ENCODE measurements around the gene H2AZ2. TPM values are rescaled to one million over a fixed set of nuclear protein-coding genes. Genes with fewer than 3 reads are reported as not detected.
A peak's percentile ranks its signal among the peaks of the same experiment; 100 is the strongest.
"Not testable (repeated sequence)": the region's sequence is repeated elsewhere in the genome, so short reads cannot be mapped to it uniquely, and the experiment has no call there.

Gene H2AZ2
- total and polyA plus RNA-seq, 2 donors = 127 to 173 TPM

DNA sequence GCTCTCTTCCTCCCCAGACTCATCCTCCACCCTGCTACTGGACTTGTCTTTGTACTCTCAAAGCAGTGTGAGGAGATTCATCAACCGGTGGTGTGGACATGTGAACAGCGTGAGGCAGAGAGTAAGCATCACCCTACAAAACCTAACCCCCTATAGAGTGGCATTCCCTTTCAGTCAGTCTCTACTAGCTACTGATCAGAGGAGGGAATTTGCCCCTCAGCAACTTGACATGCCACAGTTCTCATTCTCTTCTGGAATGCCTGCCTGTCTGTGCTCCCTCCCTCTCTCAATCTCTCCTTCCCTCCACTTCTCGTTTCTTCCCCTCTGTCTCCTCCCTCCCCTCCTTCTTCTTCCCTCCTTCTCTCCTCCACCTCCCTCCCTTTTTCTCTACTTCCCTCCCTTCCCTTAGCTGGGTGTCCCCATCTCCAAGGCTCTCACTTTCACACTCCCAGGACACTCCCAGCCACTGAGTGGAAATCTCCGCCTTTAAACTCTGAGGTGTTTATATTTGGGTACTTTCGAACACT lies 24.6 kb downstream of the H2AZ2 start:
- WGBS = 78% methylated on average over 5 of the region's 5 CpGs
- no peak overlapping the region for H3K4me3 ChIP-seq (ENCODE audit: low read depth, low read length)
- no peaks in the 10 kb centered on the region for H3K4me1 ChIP-seq (ENCODE audit: insufficient read depth)
- H3K36me3 ChIP-seq (ENCODE audit: insufficient read depth) = peaks cover 1% of the 10 kb centered on the region
- no peak for DNase-seq (ENCODE audit: extremely low spot score)
- no peak overlapping the region for H3K27ac ChIP-seq (ENCODE audit: low read depth)

DNA sequence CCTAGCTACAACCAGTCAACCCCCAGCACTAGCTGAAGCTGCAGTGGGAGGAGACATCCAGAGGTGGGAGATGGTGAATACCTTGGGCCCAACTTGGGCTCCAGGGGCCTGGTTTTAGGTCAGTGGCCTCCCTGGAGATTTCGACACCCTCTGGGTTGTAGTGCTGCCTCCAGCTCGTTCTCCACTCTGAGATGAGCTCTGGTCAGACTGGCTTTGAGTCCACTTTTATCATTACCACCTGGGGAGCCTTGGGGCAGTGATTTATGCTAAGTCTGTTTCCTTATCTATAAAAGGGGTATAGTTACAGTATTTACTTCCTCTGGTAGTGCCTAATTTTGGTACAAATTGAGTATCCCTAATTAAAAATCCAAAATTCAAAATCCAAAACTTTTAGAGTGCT lies 28.6 kb downstream of the H2AZ2 start:
- WGBS = 69% methylated on average over 2 of the region's 2 CpGs
- H3K4me3 ChIP-seq (ENCODE audit: low read depth, low read length) = no peak overlapping the region
- DNase-seq (ENCODE audit: extremely low spot score) = no peak
- no peaks in the 10 kb centered on the region for H3K4me1 ChIP-seq (ENCODE audit: insufficient read depth)
- H3K36me3 ChIP-seq (ENCODE audit: insufficient read depth) = no peaks in the 10 kb centered on the region
- H3K27ac ChIP-seq (ENCODE audit: low read depth) = no peak overlapping the region

GRCh38 chr7:44814919-44815318 lies 33.0 kb downstream of the H2AZ2 start:
- 91% methylated on average over 2 of the region's 2 CpGs for WGBS
- Histone ChIP-seq H3K4me1 (ENCODE audit: insufficient read depth) (no peaks in the 10 kb centered on the region), H3K4me3 (ENCODE audit: low read depth, low read length) (no peak overlapping the region), H3K36me3 (ENCODE audit: insufficient read depth) (no peaks in the 10 kb centered on the region), H3K27ac (ENCODE audit: low read depth) (no peak overlapping the region)
- DNase-seq (ENCODE audit: extremely low spot score) = no peak

GRCh38 chr7:44811571-44811970 lies 36.3 kb downstream of the H2AZ2 start:
- no peak overlapping the region for H3K27ac ChIP-seq (ENCODE audit: low read depth)
- no peak for DNase-seq (ENCODE audit: extremely low spot score)
- no peaks in the 10 kb centered on the region for H3K4me1 ChIP-seq (ENCODE audit: insufficient read depth)
- 94% methylated on average over 6 of the region's 6 CpGs for WGBS
- no peak overlapping the region for H3K4me3 ChIP-seq (ENCODE audit: low read depth, low read length)
- H3K36me3 ChIP-seq (ENCODE audit: insufficient read depth) = no peaks in the 10 kb centered on the region

DNA sequence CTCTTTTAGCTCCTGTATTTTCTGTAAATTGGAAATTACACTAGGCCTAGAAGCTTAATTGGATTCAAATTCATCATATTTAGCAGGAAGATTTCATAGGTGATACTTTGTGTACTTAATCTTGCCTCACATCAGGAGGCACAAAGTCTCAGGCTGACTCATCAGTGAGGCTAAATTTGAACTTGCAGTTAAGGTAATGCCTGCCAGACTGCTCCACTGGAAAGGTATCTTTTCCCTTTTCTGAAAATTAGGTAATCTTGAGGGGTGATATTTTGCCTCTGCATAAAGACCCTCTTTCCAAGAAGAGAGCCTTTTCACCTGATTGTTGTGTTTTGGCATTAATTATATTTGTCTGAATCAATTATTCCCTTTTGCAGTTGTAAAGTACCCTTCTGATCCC lies 36.8 kb downstream of the H2AZ2 start:
- Histone ChIP-seq H3K27ac (ENCODE audit: low read depth) (no peak overlapping the region), H3K36me3 (ENCODE audit: insufficient read depth) (no peaks in the 10 kb centered on the region), H3K4me3 (ENCODE audit: low read depth, low read length) (no peak overlapping the region), H3K4me1 (ENCODE audit: insufficient read depth) (no peaks in the 10 kb centered on the region)
- DNase-seq (ENCODE audit: extremely low spot score) = no peak

DNA sequence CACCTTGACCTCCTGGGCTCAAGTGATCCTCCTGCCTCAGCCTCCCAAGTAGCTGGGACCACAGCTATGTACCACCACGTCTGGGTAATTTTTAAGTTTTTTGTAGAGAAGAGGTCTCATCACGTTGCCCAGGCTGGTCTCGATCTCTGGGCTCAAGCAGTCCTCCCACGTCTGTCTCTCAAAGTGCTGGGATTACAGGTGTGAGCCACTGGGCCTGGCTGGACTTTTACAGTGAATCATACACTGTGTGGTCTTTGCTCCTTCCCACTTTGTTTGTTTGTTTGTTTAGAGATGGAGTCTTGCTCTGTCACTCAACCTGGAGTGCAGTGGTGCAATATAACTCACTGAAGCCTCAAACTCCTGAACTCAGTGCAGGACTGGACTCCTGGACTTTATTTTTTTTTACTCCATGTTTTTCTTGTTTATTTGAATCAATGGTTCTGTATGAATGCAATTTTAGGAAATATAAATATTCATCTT lies 38.9 kb downstream of the H2AZ2 start:
- H3K4me3 ChIP-seq (ENCODE audit: low read depth, low read length) = no peak overlapping the region
- H3K36me3 ChIP-seq (ENCODE audit: insufficient read depth) = peaks cover 2% of the 10 kb centered on the region
- H3K4me1 ChIP-seq (ENCODE audit: insufficient read depth) = no peaks in the 10 kb centered on the region
- WGBS = 82% methylated on average over 4 of the region's 4 CpGs
- no peak for DNase-seq (ENCODE audit: extremely low spot score)
- no peak overlapping the region for H3K27ac ChIP-seq (ENCODE audit: low read depth)

GRCh38 chr7:44805950-44806349 lies 41.9 kb downstream of the H2AZ2 start:
- Histone ChIP-seq H3K27ac (ENCODE audit: low read depth) (no peak overlapping the region), H3K4me1 (ENCODE audit: insufficient read depth) (no peaks in the 10 kb centered on the region), H3K36me3 (ENCODE audit: insufficient read depth) (peaks cover 8% of the 10 kb centered on the region), H3K4me3 (ENCODE audit: low read depth, low read length) (no peak overlapping the region)
- DNase-seq (ENCODE audit: extremely low spot score) = no peak
- 95% methylated on average over 5 of the region's 5 CpGs for WGBS

DNA sequence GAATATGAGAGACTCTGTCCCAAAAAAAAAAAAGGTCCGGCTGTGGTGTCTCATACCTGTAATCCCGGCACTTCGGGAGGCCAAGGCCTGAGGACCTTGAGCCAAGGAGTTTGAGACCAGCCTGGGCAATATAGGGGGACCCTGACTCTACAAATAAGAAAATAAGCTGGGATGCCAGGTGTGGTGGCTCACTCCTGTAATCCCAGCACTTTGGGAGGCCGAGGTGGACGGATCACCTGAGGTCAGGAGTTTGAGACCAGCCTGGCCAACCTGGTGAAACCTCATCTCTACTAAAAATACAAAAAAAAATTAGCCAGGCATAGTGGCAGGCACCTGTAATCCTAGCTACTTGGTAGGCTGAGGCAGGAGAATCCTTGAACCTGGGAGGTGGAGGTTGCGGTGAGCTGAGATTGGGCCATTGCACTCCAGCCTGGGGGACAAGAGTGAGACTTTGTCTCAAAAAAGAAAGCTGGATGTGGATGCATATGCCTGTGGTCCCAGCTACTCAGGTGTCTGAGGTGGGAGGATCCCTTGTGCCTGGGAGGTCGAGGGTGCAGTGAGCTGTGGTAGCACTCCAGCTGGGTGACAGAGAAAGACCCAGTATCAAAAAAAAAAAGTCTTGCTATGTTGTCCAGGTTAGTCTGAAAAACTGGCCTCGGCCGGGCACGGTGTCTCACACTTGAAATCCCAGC lies 43.9 kb downstream of the H2AZ2 start:
- H3K4me3 ChIP-seq (ENCODE audit: low read depth, low read length); H3K27ac ChIP-seq (ENCODE audit: low read depth); H3K4me1 ChIP-seq (ENCODE audit: insufficient read depth); H3K36me3 ChIP-seq (ENCODE audit: insufficient read depth); DNase-seq (ENCODE audit: extremely low spot score): not testable (repeated sequence)
- 91% methylated on average over 10 of the region's 10 CpGs for WGBS

DNA sequence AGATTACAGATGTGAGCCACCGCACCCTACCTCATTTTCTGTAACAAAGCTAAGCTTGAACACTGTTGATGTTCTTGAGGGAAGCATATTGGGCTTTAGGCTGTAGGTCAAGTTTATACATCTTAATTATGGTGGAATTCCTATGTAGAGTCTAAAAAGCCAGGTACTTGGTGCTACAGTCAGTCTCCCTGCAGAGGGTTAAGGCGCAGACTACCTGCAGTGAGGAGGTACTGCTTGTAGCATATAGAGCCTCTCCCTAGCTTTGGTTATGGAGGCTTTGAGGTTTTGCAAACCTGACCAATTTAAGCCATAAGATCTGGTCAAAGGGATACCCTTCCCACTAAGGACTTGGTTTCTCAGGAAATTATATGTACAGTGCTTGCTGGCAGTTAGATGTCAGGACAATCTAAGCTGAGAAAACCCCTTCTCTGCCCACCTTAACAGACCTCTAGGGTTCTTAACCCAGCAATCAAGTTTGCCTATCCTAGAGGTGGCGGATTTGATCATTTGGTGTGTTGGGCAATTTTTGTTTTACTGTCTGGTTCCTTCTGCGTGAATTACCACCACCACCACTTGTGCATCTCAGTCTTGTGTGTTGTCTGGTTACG lies 45.4 kb downstream of the H2AZ2 start:
- Histone ChIP-seq H3K27ac (ENCODE audit: low read depth) (no peak overlapping the region), H3K4me3 (ENCODE audit: low read depth, low read length) (no peak overlapping the region), H3K4me1 (ENCODE audit: insufficient read depth) (no peaks in the 10 kb centered on the region), H3K36me3 (ENCODE audit: insufficient read depth) (peaks cover 8% of the 10 kb centered on the region)
- DNase-seq (ENCODE audit: extremely low spot score) = no peak
- WGBS = 94% methylated on average over 5 of the region's 5 CpGs

DNA sequence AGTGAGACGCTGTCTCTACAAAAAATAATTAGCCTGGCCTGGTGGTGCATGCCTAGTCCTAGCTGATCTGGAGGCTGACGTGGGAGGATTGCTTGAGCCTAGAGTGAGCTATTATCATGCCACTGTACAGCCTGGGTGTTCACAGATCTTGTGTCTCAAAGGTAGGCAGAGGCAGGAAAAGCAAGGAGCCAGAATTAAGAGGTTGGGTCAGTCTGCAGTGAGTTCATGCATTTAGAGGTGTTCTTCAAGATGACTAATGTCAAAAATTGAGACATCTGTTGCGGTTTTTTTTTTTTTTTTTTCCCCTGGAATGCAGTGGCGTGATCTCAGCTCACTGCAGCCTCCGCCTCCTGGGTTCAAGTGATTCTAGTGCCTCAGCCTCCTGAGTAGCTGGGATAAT lies 46.0 kb downstream of the H2AZ2 start:
- no peak overlapping the region for H3K4me3 ChIP-seq (ENCODE audit: low read depth, low read length)
- no peaks in the 10 kb centered on the region for H3K4me1 ChIP-seq (ENCODE audit: insufficient read depth)
- WGBS = 88% methylated on average over 5 of the region's 5 CpGs
- no peak for DNase-seq (ENCODE audit: extremely low spot score)
- H3K27ac ChIP-seq (ENCODE audit: low read depth) = no peak overlapping the region
- H3K36me3 ChIP-seq (ENCODE audit: insufficient read depth) = peaks cover 8% of the 10 kb centered on the region

GRCh38 chr7:44799939-44800338 lies 47.9 kb downstream of the H2AZ2 start:
- H3K36me3 ChIP-seq (ENCODE audit: insufficient read depth) = peaks cover 6% of the 10 kb centered on the region
- no peak overlapping the region for H3K27ac ChIP-seq (ENCODE audit: low read depth)
- no peaks in the 10 kb centered on the region for H3K4me1 ChIP-seq (ENCODE audit: insufficient read depth)
- H3K4me3 ChIP-seq (ENCODE audit: low read depth, low read length) = no peak overlapping the region
- no peak for DNase-seq (ENCODE audit: extremely low spot score)
- WGBS = 80% methylated on average over 4 of the region's 4 CpGs

GRCh38 chr7:44798649-44799305 lies 49.1 kb downstream of the H2AZ2 start:
- Histone ChIP-seq H3K4me1 (ENCODE audit: insufficient read depth) (no peaks in the 10 kb centered on the region), H3K27ac (ENCODE audit: low read depth) (no peak overlapping the region), H3K36me3 (ENCODE audit: insufficient read depth) (peaks cover 6% of the 10 kb centered on the region), H3K4me3 (ENCODE audit: low read depth, low read length) (no peak overlapping the region)
- DNase-seq (ENCODE audit: extremely low spot score) = no peak
- 7% methylated on average over 2 of the region's 2 CpGs for WGBS

DNA sequence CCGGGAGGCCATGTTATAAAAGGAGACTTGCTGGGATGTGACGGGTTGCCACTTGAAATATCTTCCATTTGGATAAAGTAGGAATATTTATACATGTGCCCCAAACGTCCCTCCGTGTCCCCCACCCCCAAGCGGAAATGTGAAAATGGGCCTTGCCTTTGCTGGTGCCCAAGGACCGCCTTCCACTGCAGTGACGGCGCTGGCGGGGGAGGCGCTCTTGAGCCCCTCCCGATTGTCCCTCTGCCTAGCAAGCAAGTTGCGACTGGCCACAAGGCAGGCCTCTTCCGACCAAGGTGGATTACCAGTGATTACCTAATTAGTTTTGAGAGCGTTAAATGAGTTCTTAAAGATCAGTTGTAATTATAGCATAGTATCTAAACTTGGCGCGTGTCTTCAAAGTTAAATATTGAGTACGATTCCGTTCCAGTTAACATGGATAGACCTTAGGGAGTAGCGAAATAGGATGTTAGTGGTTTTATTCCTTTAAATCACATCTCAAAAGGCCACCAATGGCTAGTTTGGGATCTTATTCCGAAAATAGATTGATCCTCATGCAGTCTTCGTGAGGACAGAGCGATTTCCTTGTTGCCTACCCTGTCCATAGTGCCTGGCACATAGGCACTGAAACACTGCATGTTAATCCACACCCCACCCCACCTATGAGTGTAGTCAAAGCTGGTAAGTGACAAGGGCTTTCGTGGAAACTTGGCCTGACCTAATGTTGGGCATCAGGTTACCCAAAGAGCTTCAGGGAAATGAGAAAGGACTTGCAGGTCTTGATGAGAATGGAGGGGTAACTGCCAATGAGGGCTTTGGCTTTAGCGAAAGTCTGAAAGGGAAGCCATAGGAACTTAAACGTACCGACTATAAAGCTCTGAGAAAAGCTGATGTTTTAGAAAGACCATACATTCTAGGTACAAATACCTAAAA lies 50.3 kb downstream of the H2AZ2 start:
- 2% methylated on average over 26 of the region's 26 CpGs for WGBS
- H3K4me1 ChIP-seq (ENCODE audit: insufficient read depth) = no peaks in the 10 kb centered on the region
- peak overlapping the region; percentile 100 for H3K27ac ChIP-seq (ENCODE audit: low read depth)
- H3K4me3 ChIP-seq (ENCODE audit: low read depth, low read length) = peak overlapping the region; percentile 96
- peaks cover 2% of the 10 kb centered on the region for H3K36me3 ChIP-seq (ENCODE audit: insufficient read depth)
- peak; percentile 82 for DNase-seq (ENCODE audit: extremely low spot score)
